ENCODE measurements around the gene KCTD2.
A peak's percentile ranks its signal among the peaks of the same experiment; 100 is the strongest.
"Not testable (repeated sequence)": the region's sequence is repeated elsewhere in the genome, so short reads cannot be mapped to it uniquely, and the experiment has no call there.

KCTD2 gene

GRCh38 chr17:75033346-75034235 lies 13.4 kb upstream of the KCTD2 start:
- peak overlapping the region; percentile 88 for H3K4me3 ChIP-seq (replicated peaks; ENCODE audit: low read depth, low read length)
- no peak for TF ChIP-seq CTCF (IDR thresholded peaks at IDR 0.05; ENCODE audit: low read length, missing control alignments)
- DNase-seq (ENCODE audit: low read depth), result peak; percentile 90

DNA sequence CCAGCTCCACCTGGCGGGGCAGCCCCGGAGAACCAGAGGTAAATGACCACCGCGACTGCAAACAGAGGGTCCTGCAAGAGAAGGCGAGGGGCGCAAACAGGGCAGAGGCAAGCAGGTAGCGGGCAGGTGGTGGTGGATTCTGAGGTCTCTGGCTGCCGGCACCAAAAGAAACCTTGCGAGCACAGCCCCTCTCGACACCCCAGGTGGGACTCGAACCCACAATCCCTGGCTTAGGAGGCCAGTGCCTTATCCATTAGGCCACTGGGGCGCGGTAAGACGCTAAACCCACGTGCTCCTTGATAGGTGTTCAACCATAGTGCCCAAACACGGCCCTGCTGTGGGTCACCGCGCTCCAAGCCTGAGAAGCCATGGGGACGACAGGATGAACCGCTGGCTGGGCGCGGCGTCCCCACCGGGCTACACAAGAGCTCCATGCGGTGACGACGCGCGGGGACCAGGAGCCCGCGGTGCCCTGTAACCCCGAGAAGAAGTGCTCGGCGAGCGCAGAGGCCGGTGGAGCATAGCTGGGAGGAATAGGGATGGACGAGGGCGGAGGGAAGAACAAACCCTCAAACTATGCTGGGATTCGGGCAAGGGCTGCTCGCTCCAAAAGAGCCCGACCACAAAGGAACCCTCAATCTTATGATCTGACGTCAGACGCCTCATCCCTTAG lies 12.7 kb upstream of the KCTD2 start:
- DNase-seq (ENCODE audit: low read depth), result peak; percentile 88
- peak overlapping the region; percentile 88 for H3K4me3 ChIP-seq (replicated peaks; ENCODE audit: low read depth, low read length)
- TF ChIP-seq CTCF (IDR thresholded peaks at IDR 0.05; ENCODE audit: low read length, missing control alignments), result peak; percentile 4

GRCh38 chr17:75036643-75037268 lies 10.3 kb upstream of the KCTD2 start:
- no peak overlapping the region for H3K4me3 ChIP-seq (replicated peaks; ENCODE audit: low read depth, low read length)
- peak; percentile 90 for DNase-seq (ENCODE audit: low read depth)
- no peak for TF ChIP-seq CTCF (IDR thresholded peaks at IDR 0.05; ENCODE audit: low read length, missing control alignments)

- no peak for TF ChIP-seq CTCF (IDR thresholded peaks at IDR 0.05; ENCODE audit: low read length, missing control alignments)
- DNase-seq (ENCODE audit: low read depth), result no peak
- no peak overlapping the region for H3K4me3 ChIP-seq (replicated peaks; ENCODE audit: low read depth, low read length)
Measured at GRCh38 chr17:75039238-75039637, 7.8 kb upstream of the KCTD2 start.

- TF ChIP-seq CTCF (IDR thresholded peaks at IDR 0.05; ENCODE audit: low read length, missing control alignments), result no peak
- no peak for DNase-seq (ENCODE audit: low read depth)
Measured at GRCh38 chr17:75041656-75042280, 5.3 kb upstream of the KCTD2 start.

GRCh38 chr17:75043789-75044188 lies 3.2 kb upstream of the KCTD2 start:
- H3K4me3 ChIP-seq (replicated peaks; ENCODE audit: low read depth, low read length); DNase-seq (ENCODE audit: low read depth): not testable (repeated sequence)

More at GRCh38 chr17:75041656-75042280, 5.3 kb upstream of the KCTD2 start:
- H3K4me3 ChIP-seq (replicated peaks; ENCODE audit: low read depth, low read length), result no peak overlapping the region

GRCh38 chr17:75044716-75045115 lies 2.3 kb upstream of the KCTD2 start:
- DNase-seq (ENCODE audit: low read depth), result no peak
- TF ChIP-seq CTCF (IDR thresholded peaks at IDR 0.05; ENCODE audit: low read length, missing control alignments), result no peak
- H3K4me3 ChIP-seq (replicated peaks; ENCODE audit: low read depth, low read length), result no peak overlapping the region

DNA sequence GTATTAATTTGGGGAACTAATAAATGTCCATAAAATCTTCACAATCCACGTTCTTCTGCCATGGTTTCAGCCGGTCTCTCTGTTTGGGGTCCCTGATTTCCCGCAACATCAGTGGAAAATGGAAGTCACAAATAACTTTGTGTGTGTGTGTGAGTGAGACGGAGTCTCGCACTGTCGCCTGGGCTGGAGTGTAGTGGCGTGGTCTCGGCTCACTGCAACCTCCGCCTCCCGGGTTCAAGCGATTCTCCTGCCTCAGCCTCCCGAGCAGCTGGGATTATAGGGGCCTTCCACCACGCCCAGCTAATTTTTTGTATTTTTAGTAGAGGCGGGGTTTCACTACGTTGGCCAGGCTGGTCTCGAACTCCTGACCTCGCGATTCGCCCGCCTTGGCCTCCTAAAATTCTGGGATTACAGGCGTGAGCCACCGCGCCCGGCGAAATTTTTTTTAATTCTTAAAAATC lies 1.0 kb upstream of the KCTD2 start:
- H3K4me3 ChIP-seq (replicated peaks; ENCODE audit: low read depth, low read length), result peak overlapping the region; percentile 96
- not testable (repeated sequence) for DNase-seq (ENCODE audit: low read depth)

Measured in fibroblast of pulmonary artery (primary cell).